ENCODE measurements around the gene DHX29. TPM values are rescaled to one million over a fixed set of nuclear protein-coding genes. Genes with fewer than 3 reads are reported as not detected.

Gene DHX29, protein sequence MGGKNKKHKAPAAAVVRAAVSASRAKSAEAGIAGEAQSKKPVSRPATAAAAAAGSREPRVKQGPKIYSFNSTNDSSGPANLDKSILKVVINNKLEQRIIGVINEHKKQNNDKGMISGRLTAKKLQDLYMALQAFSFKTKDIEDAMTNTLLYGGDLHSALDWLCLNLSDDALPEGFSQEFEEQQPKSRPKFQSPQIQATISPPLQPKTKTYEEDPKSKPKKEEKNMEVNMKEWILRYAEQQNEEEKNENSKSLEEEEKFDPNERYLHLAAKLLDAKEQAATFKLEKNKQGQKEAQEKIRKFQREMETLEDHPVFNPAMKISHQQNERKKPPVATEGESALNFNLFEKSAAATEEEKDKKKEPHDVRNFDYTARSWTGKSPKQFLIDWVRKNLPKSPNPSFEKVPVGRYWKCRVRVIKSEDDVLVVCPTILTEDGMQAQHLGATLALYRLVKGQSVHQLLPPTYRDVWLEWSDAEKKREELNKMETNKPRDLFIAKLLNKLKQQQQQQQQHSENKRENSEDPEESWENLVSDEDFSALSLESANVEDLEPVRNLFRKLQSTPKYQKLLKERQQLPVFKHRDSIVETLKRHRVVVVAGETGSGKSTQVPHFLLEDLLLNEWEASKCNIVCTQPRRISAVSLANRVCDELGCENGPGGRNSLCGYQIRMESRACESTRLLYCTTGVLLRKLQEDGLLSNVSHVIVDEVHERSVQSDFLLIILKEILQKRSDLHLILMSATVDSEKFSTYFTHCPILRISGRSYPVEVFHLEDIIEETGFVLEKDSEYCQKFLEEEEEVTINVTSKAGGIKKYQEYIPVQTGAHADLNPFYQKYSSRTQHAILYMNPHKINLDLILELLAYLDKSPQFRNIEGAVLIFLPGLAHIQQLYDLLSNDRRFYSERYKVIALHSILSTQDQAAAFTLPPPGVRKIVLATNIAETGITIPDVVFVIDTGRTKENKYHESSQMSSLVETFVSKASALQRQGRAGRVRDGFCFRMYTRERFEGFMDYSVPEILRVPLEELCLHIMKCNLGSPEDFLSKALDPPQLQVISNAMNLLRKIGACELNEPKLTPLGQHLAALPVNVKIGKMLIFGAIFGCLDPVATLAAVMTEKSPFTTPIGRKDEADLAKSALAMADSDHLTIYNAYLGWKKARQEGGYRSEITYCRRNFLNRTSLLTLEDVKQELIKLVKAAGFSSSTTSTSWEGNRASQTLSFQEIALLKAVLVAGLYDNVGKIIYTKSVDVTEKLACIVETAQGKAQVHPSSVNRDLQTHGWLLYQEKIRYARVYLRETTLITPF (N-terminal part only)
- total RNA-seq: 10 to 100 TPM; 19.2 to 23.8 TPM
- 10 to 100 TPM in 1 of 2 donors, 1 to 10 TPM in 1; 8.6 to 43.8 TPM for polyA plus RNA-seq

GRCh38 chr5:55307383-55308253, at the start of gene DHX29, which contains the start of gene MTREX:
Gene DHX29, minus strand, starts transcription at chr5:55307694. Its CDS starts 121 bp downstream, at chr5:55307573.
Gene MTREX, plus strand, starts transcription at chr5:55307989. Its CDS starts 25 bp downstream, at chr5:55308014.
- TF ChIP-seq, protein P1, sequence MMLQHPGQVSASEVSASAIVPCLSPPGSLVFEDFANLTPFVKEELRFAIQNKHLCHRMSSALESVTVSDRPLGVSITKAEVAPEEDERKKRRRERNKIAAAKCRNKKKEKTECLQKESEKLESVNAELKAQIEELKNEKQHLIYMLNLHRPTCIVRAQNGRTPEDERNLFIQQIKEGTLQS (IDR thresholded peaks at IDR 0.05): no peak
- peak in 1 of 2 donors; percentile 27 for TF ChIP-seq RXRA (IDR thresholded peaks at IDR 0.05)
- no peak for TF ChIP-seq FOXA2 (IDR thresholded peaks at IDR 0.05)
- TF ChIP-seq HNF4G (IDR thresholded peaks at IDR 0.05): no peak
- TF ChIP-seq ZBTB33 (IDR thresholded peaks at IDR 0.05): peak; percentile 94
- TF ChIP-seq NR2F2 (IDR thresholded peaks at IDR 0.05): no peak
- TF ChIP-seq, protein P2, sequence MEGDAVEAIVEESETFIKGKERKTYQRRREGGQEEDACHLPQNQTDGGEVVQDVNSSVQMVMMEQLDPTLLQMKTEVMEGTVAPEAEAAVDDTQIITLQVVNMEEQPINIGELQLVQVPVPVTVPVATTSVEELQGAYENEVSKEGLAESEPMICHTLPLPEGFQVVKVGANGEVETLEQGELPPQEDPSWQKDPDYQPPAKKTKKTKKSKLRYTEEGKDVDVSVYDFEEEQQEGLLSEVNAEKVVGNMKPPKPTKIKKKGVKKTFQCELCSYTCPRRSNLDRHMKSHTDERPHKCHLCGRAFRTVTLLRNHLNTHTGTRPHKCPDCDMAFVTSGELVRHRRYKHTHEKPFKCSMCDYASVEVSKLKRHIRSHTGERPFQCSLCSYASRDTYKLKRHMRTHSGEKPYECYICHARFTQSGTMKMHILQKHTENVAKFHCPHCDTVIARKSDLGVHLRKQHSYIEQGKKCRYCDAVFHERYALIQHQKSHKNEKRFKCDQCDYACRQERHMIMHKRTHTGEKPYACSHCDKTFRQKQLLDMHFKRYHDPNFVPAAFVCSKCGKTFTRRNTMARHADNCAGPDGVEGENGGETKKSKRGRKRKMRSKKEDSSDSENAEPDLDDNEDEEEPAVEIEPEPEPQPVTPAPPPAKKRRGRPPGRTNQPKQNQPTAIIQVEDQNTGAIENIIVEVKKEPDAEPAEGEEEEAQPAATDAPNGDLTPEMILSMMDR (IDR thresholded peaks at IDR 0.05; ENCODE audit: low read depth, low read length, missing input control): no peak
- TF ChIP-seq HNF4A (conservative IDR thresholded peaks at IDR 0.05): peak; percentile 6 to 16
- peak; percentile 52 for TF ChIP-seq SP1 (IDR thresholded peaks at IDR 0.05)
- TF ChIP-seq TAF1 (conservative IDR thresholded peaks at IDR 0.05): peak; percentile 84
- TF ChIP-seq RAD21 (IDR thresholded peaks at IDR 0.05): no peak
- peak; percentile 99 for TF ChIP-seq YY1 (IDR thresholded peaks at IDR 0.05)
- peak; percentile 84 for TF ChIP-seq REST (IDR thresholded peaks at IDR 0.05)
- peak; percentile 33 to 53 for TF ChIP-seq JUND (IDR thresholded peaks at IDR 0.05)
- TF ChIP-seq EGR1 (IDR thresholded peaks at IDR 0.05; ENCODE audit: low read depth in 2 of 2): peak in 1 of 2 donors; percentile 20
- TF ChIP-seq, protein P3, sequence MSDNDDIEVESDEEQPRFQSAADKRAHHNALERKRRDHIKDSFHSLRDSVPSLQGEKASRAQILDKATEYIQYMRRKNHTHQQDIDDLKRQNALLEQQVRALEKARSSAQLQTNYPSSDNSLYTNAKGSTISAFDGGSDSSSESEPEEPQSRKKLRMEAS (IDR thresholded peaks at IDR 0.05): peak; percentile 67
- TF ChIP-seq GABPA (IDR thresholded peaks at IDR 0.05 in 1 of 2, conservative IDR thresholded peaks at IDR 0.05 in 1 of 2): peak in 1 of 2 donors; percentile 32
- no peak for TF ChIP-seq FOXA1 (IDR thresholded peaks at IDR 0.05)
- Histone ChIP-seq H3K9me3 (ENCODE audit: control insufficient read depth in 4 of 4, low read length in 3 of 4) (no peaks in the 10 kb centered on the region), H3K36me3 (ENCODE audit: control insufficient read depth in 4 of 4, insufficient read depth in 3 of 4, low read depth in 1 of 4, low read length in 3 of 4) (no peaks in the 10 kb centered on the region), H3K9ac (ENCODE audit: low read depth in 1 of 2, low read length in 2 of 2) (peak within 1 kb of the TSS; percentile 96 to 100), H3K4me3 (ENCODE audit: low read depth in 1 of 3, low read length in 3 of 3) (peak within 1 kb of the TSS; percentile 95 to 99 (median 98)), H3K27me3 (ENCODE audit: control insufficient read depth in 4 of 4, insufficient read depth in 4 of 4, low read length in 3 of 4) (no peaks in the 10 kb centered on the region), H3K27ac (ENCODE audit: low read depth in 1 of 2, low read length in 2 of 2) (peak within 1 kb of the TSS; percentile 94 to 96), H3K4me1 (ENCODE audit: control insufficient read depth in 4 of 4, insufficient read depth in 4 of 4, low read length in 3 of 4) (peaks cover 3 to 32% (median 29%) of the 10 kb centered on the region in 4 donors)
- DNase-seq (ENCODE audit: low spot score): peak; percentile 91
- under 1% methylated on average over 62 of the region's 62 CpGs for WGBS

Measured in liver (tissue), 9 donors.